ENCODE data around the gene RELL1. TPM values are rescaled to one million over a fixed set of nuclear protein-coding genes. Genes with fewer than 3 reads are reported as not detected.

RELL1 gene
- total and polyA plus RNA-seq, 2 donors (not counting 1 experiment from before 2014, with no cell fraction given): 0.64 to 3.2 TPM

DNA sequence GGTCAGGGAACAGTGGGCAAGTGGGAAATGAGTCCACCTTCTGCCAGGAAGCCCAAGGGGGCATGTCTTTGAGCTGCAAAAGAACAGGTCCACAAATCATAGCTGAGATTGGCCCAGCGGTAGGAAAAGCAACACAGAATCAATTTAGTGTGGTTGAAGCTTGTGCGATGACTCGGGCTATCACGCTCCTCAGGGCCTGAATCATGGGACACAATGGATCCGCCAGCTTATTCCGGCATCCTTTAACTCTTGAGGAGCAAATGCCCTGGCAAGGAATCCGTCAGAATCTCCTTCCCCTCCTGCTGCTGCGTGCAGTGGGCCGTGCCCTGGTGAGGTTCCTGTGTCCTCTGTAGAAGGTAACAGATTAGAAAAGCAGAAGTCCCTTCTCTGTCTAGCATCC lies 98.0 kb downstream of the RELL1 start:
- TF ChIP-seq, protein P1, sequence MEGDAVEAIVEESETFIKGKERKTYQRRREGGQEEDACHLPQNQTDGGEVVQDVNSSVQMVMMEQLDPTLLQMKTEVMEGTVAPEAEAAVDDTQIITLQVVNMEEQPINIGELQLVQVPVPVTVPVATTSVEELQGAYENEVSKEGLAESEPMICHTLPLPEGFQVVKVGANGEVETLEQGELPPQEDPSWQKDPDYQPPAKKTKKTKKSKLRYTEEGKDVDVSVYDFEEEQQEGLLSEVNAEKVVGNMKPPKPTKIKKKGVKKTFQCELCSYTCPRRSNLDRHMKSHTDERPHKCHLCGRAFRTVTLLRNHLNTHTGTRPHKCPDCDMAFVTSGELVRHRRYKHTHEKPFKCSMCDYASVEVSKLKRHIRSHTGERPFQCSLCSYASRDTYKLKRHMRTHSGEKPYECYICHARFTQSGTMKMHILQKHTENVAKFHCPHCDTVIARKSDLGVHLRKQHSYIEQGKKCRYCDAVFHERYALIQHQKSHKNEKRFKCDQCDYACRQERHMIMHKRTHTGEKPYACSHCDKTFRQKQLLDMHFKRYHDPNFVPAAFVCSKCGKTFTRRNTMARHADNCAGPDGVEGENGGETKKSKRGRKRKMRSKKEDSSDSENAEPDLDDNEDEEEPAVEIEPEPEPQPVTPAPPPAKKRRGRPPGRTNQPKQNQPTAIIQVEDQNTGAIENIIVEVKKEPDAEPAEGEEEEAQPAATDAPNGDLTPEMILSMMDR (IDR thresholded peaks at IDR 0.05): no peak
- no peak for TF ChIP-seq EZH2 (IDR thresholded peaks at IDR 0.05; ENCODE audit: borderline replicate concordance, insufficient read depth, low read depth, low read length, poor library complexity, severe bottlenecking)
- H4K20me1 ChIP-seq (ENCODE audit: control insufficient read depth, insufficient read depth, low read length, poor library complexity, severe bottlenecking): no peaks in the 10 kb centered on the region
- H3K79me2 ChIP-seq (ENCODE audit: control insufficient read depth, insufficient read depth, low read length): no peaks in the 10 kb centered on the region
- Mint-ChIP-seq H3K9me3 (ENCODE audit: insufficient read depth) (no peaks in the 10 kb centered on the region), H3K4me3 (no peak overlapping the region), H3K27ac (no peak overlapping the region), H3K27me3 (peaks cover 29% of the 10 kb centered on the region), H3K4me1 (no peaks in the 10 kb centered on the region)
- POLR2A ChIA-PET: no interaction called here
- no peak overlapping the region for H3K4me3 ChIP-seq (ENCODE audit: control extremely low read depth in 1 of 5, extremely low read depth in 1 of 5, insufficient read depth in 1 of 5, low read depth in 2 of 5, low read length in 4 of 5)
- H3K27ac ChIP-seq (ENCODE audit: low read length in 2 of 2): no peak overlapping the region
- no peak overlapping the region for H3K4me2 ChIP-seq (replicated peaks; ENCODE audit: low read depth, low read length, poor library complexity, severe bottlenecking)
- CTCF ChIA-PET: interaction anchor here (2.0 kb wide), 1 partner anchor 12 kb away, joined by 5 read pairs; no protein-coding TSS in a partner anchor
- WGBS (ENCODE audit: insufficient coverage): 97% methylated on average over 6 of the region's 9 CpGs
- H3K27me3 ChIP-seq (replicated peaks in 1 of 4; ENCODE audit: control extremely low read depth in 1 of 4, control insufficient read depth in 3 of 4, insufficient read depth in 4 of 4, low read length in 3 of 4): peaks cover 0 to 13% (median 9%) of the 10 kb centered on the region in 4 experiments
- no peak overlapping the region for H3K9ac ChIP-seq (ENCODE audit: low read length)
- H3K9me3 ChIP-seq (ENCODE audit: control extremely low read depth in 1 of 3, control insufficient read depth in 2 of 3, insufficient read depth in 1 of 3, low read length in 2 of 3): peaks cover 0 to 5% (median 0%) of the 10 kb centered on the region in 3 donors
- DNase-seq: no peak
- intact Hi-C loops (cut with micrococcal nuclease): no loop called here
- no peaks in the 10 kb centered on the region for H3K36me3 ChIP-seq (replicated peaks in 1 of 2; ENCODE audit: control extremely low read depth in 1 of 2, control insufficient read depth in 1 of 2, extremely low read depth in 1 of 2, insufficient read depth in 2 of 2, low read length in 1 of 2)
- ATAC-seq (ENCODE audit: low read depth): no peak
- no peaks in the 10 kb centered on the region for H3K4me1 ChIP-seq (ENCODE audit: control insufficient read depth in 2 of 2, insufficient read depth in 2 of 2, low read length in 2 of 2)
- no peak overlapping the region for H2AFZ ChIP-seq (ENCODE audit: insufficient read depth, low read depth, low read length, poor library complexity, severe bottlenecking)

DNA sequence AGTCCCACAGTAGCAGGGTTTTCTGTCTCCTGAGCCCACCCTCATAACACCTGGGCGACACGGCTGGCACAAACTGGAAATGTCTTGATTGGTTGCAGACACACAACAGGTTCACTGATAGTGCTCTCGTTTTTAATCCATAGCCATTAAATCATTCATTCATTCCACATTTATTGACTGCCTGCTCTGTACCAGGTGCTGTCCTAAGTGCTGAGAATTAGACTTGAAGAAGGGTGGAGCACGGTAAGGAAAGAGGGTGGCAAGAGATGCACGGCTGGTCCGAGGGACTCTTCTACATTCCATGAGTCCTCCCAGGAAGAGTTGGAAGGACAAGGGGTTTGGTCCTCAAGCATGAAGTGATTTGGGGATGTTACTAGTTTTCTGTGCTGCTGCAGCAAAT lies 100.0 kb downstream of the RELL1 start:
- Mint-ChIP-seq H3K4me1 (no peaks in the 10 kb centered on the region), H3K4me3 (no peak overlapping the region), H3K9me3 (ENCODE audit: insufficient read depth) (peaks cover 7% of the 10 kb centered on the region), H3K27ac (no peak overlapping the region), H3K27me3 (peaks cover 41% of the 10 kb centered on the region)
- Histone ChIP-seq H3K4me1 (ENCODE audit: control insufficient read depth in 2 of 2, insufficient read depth in 2 of 2, low read length in 2 of 2) (no peaks in the 10 kb centered on the region), H3K79me2 (ENCODE audit: control insufficient read depth, insufficient read depth, low read length) (no peaks in the 10 kb centered on the region), H4K20me1 (ENCODE audit: control insufficient read depth, insufficient read depth, low read length, poor library complexity, severe bottlenecking) (no peaks in the 10 kb centered on the region), H3K4me2 (replicated peaks; ENCODE audit: low read depth, low read length, poor library complexity, severe bottlenecking) (no peak overlapping the region), H3K9me3 (ENCODE audit: control extremely low read depth in 1 of 3, control insufficient read depth in 2 of 3, insufficient read depth in 1 of 3, low read length in 2 of 3) (peaks cover 0 to 15% (median 0%) of the 10 kb centered on the region in 3 donors), H3K9ac (ENCODE audit: low read length) (no peak overlapping the region), H3K4me3 (ENCODE audit: control extremely low read depth in 1 of 5, extremely low read depth in 1 of 5, insufficient read depth in 1 of 5, low read depth in 2 of 5, low read length in 4 of 5) (no peak overlapping the region), H3K27me3 (replicated peaks in 1 of 4; ENCODE audit: control extremely low read depth in 1 of 4, control insufficient read depth in 3 of 4, insufficient read depth in 4 of 4, low read length in 3 of 4) (peaks cover 0 to 15% (median 12%) of the 10 kb centered on the region in 4 experiments), H2AFZ (ENCODE audit: insufficient read depth, low read depth, low read length, poor library complexity, severe bottlenecking) (no peak overlapping the region), H3K27ac (ENCODE audit: low read length in 2 of 2) (no peak overlapping the region), H3K36me3 (replicated peaks in 1 of 2; ENCODE audit: control extremely low read depth in 1 of 2, control insufficient read depth in 1 of 2, extremely low read depth in 1 of 2, insufficient read depth in 2 of 2, low read length in 1 of 2) (no peaks in the 10 kb centered on the region)
- ChIA-PET POLR2A (no interaction called here), CTCF (no interaction called here)
- WGBS (ENCODE audit: insufficient coverage): 63% methylated on average over 4 of the region's 6 CpGs
- no peak for DNase-seq
- no peak for TF ChIP-seq EZH2 (IDR thresholded peaks at IDR 0.05; ENCODE audit: borderline replicate concordance, insufficient read depth, low read depth, low read length, poor library complexity, severe bottlenecking)
- TF ChIP-seq, protein P1 (IDR thresholded peaks at IDR 0.05): no peak
- ATAC-seq (ENCODE audit: low read depth): no peak
- intact Hi-C loops (cut with micrococcal nuclease): no loop called here

All from B cell (primary cell).